Measurements from ENCODE around the gene SMC4. TPM values are rescaled to one million over a fixed set of nuclear protein-coding genes. Genes with fewer than 3 reads are reported as not detected.

SMC4 gene
- total and polyA plus RNA-seq, 8 donors = 6.5 to 15.7 (median 10.0) TPM

GRCh38 chr3:160477750-160478149, 78.3 kb downstream of the SMC4 start:
- H3K4me3 ChIP-seq = no peak overlapping the region
- ATAC-seq = no peak
- no peak for TF ChIP-seq CTCF (IDR thresholded peaks at IDR 0.05)
- no peaks in the 10 kb centered on the region for H3K36me3 ChIP-seq
- no peaks in the 10 kb centered on the region for H3K4me1 ChIP-seq
- 52 to 64% methylated on average over 5 of the region's 5 CpGs for WGBS, 2 donors
- H3K9me3 ChIP-seq = no peaks in the 10 kb centered on the region
- no peaks in the 10 kb centered on the region for H3K27me3 ChIP-seq
- intact Hi-C loops (cut with DNase I) = no loop called here
- DNase-seq = no peak
- H3K27ac ChIP-seq = no peak overlapping the region
- FAIRE-seq = no peak

- intact Hi-C loops (cut with DNase I) = no loop called here
- Histone ChIP-seq H3K36me3 (no peaks in the 10 kb centered on the region), H3K4me1 (no peaks in the 10 kb centered on the region), H3K9me3 (no peaks in the 10 kb centered on the region), H3K4me3 (no peak overlapping the region), H3K27me3 (no peaks in the 10 kb centered on the region), H3K27ac (no peak overlapping the region)
- no peak for DNase-seq
- 76 to 87% methylated on average over 5 of the region's 5 CpGs for WGBS, 2 donors
- no peak for TF ChIP-seq CTCF (IDR thresholded peaks at IDR 0.05)
- no peak for ATAC-seq
- no peak for FAIRE-seq
Measured at GRCh38 chr3:160478338-160478737, 78.9 kb downstream of the SMC4 start.

GRCh38 chr3:160479376-160479775, 79.9 kb downstream of the SMC4 start:
- Histone ChIP-seq H3K4me3 (no peak overlapping the region), H3K36me3 (no peaks in the 10 kb centered on the region), H3K27me3 (no peaks in the 10 kb centered on the region), H3K27ac (no peak overlapping the region), H3K4me1 (no peaks in the 10 kb centered on the region), H3K9me3 (no peaks in the 10 kb centered on the region)
- WGBS, 2 donors = 82 to 94% methylated on average over 10 of the region's 10 CpGs
- intact Hi-C loops (cut with DNase I) = no loop called here
- no peak for DNase-seq
- TF ChIP-seq CTCF (IDR thresholded peaks at IDR 0.05) = no peak
- no peak for ATAC-seq
- FAIRE-seq = no peak

GRCh38 chr3:160480931-160481330, 81.5 kb downstream of the SMC4 start:
- 81 to 87% methylated on average over 5 of the region's 5 CpGs for WGBS, 2 donors
- Histone ChIP-seq H3K36me3 (no peaks in the 10 kb centered on the region), H3K27me3 (no peaks in the 10 kb centered on the region), H3K4me3 (no peak overlapping the region), H3K9me3 (no peaks in the 10 kb centered on the region), H3K4me1 (no peaks in the 10 kb centered on the region), H3K27ac (no peak overlapping the region)
- no peak for FAIRE-seq
- no peak for TF ChIP-seq CTCF (IDR thresholded peaks at IDR 0.05)
- no peak for ATAC-seq
- intact Hi-C loops (cut with DNase I) = no loop called here
- DNase-seq = no peak

- no peaks in the 10 kb centered on the region for H3K27me3 ChIP-seq
- no peaks in the 10 kb centered on the region for H3K4me1 ChIP-seq
- no peak for ATAC-seq
- intact Hi-C loops (cut with DNase I) = no loop called here
- DNase-seq = no peak
- FAIRE-seq = no peak
- H3K27ac ChIP-seq = no peak overlapping the region
- TF ChIP-seq CTCF (IDR thresholded peaks at IDR 0.05) = no peak
- 89 to 95% methylated on average over 6 of the region's 6 CpGs for WGBS, 2 donors
- H3K9me3 ChIP-seq = no peaks in the 10 kb centered on the region
- H3K36me3 ChIP-seq = no peaks in the 10 kb centered on the region
- H3K4me3 ChIP-seq = no peak overlapping the region
Measured at GRCh38 chr3:160481856-160482255, 82.4 kb downstream of the SMC4 start.

Measured in pancreas (tissue), 10 donors.